Erythroblast (primary cell): ENCODE measurements around the gene CFAP300.

Source experiments
- DNase-seq, 2 experiments: peaks; one replicate each; lab custom pipeline; 2025; lab: John Stamatoyannopoulos, UW
- GATA1 ChIP-seq: IDR thresholded peaks from 2 replicates; pipeline ENCODE4 v1.6.1; 2011; ENCODE audit warnings: low read depth, mild to moderate bottlenecking, control low read depth, low read length, moderate library complexity
- POLR2A ChIP-seq: IDR thresholded peaks from 2 replicates; pipeline ENCODE4 v1.6.1; 2011; ENCODE audit warnings: mild to moderate bottlenecking, low read length

CFAP300 gene

DNA sequence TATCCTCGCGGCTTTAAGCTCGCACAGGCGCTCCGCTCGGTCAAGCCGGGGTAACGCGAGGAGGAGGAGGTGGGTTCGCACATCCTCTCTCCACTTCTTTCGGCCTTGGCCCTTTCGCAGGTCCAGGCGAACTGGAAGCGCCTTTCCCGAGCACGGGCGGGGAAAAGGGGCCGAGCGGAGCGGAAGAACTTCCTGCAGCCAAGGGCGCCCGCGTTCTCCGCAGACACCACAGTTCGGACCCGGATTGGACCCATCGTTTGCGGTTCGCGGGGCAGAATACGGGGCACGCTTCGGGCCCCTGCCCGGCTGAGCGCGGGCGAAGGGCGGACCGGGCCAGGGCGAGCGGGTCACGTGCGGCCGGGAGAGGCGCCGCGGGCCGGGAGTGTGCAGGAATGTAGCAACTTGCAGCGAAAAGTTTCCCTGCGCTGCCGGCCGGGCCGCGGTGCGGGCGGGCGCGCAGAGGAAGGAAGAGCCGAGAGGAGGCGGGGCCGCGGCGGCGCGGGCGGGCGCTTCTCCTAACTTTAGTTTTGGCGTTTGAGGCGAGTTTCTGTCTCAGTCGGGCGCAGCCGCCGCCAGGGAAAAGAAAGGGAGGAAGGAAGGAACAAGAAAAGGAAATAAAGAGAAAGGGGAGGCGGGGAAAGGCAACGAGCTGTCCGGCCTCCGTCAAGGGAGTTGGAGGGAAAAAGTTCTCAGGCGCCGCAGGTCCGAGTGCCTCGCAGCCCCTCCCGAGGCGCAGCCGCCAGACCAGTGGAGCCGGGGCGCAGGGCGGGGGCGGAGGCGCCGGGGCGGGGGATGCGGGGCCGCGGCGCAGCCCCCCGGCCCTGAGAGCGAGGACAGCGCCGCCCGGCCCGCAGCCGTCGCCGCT lies 62.9 kb downstream of the CFAP300 start, which contains the start of gene YAP1:
Gene YAP1 (plus strand): TSS at position 552 of the 865 bp plus-strand sequence. CDS start 402 bp downstream, outside the sequence.
- TF ChIP-seq GATA1, result no peak
- no peak for TF ChIP-seq POLR2A
- DNase-seq, result peak; percentile 71 to 72

DNA sequence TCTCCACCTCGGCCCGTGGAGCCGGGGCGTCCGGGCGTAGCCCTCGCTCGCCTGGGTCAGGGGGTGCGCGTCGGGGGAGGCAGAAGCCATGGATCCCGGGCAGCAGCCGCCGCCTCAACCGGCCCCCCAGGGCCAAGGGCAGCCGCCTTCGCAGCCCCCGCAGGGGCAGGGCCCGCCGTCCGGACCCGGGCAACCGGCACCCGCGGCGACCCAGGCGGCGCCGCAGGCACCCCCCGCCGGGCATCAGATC lies 63.4 kb downstream of the CFAP300 start:
- no peak for DNase-seq
- TF ChIP-seq GATA1 (no peak), POLR2A (no peak)

- no peak for DNase-seq
- TF ChIP-seq GATA1 (no peak), POLR2A (no peak)
Observed at GRCh38 chr11:102111011-102111786, 64.0 kb downstream of the CFAP300 start.

GRCh38 chr11:102111787-102112508 lies 64.7 kb downstream of the CFAP300 start:
- DNase-seq, result no peak
- no peak for TF ChIP-seq GATA1
- TF ChIP-seq POLR2A, result no peak

DNA sequence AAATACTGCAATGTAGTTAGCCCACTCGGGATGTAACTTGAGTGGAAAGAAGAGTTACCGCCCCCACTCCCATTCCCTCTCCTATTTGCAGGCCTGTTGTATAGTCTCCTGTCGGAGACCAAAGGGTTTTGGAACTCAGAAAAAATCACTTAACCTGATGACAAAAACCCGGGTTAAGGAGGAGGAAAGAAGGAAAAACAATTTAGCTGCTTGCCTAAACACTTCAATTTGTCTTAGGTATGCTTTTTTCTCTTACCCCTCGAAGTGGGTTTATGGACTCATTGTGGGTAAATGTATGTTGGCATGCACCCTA lies 65.2 kb downstream of the CFAP300 start:
- TF ChIP-seq POLR2A (no peak), GATA1 (no peak)

GRCh38 chr11:102114032-102114431 lies 66.8 kb downstream of the CFAP300 start:
- no peak for TF ChIP-seq GATA1
- TF ChIP-seq POLR2A, result no peak
- no peak for DNase-seq

More for the DNA sequence above, 65.2 kb downstream of the CFAP300 start:
- no peak for DNase-seq

GRCh38 chr11:102115557-102115956 lies 68.3 kb downstream of the CFAP300 start:
- no peak for DNase-seq
- TF ChIP-seq GATA1 (no peak), POLR2A (no peak)

GRCh38 chr11:102116453-102117205 lies 69.4 kb downstream of the CFAP300 start:
- no peak for DNase-seq
- no peak for TF ChIP-seq POLR2A
- TF ChIP-seq GATA1, result no peak

GRCh38 chr11:102117472-102118113 lies 70.4 kb downstream of the CFAP300 start:
- TF ChIP-seq POLR2A, result no peak
- no peak for TF ChIP-seq GATA1
- no peak for DNase-seq

DNA sequence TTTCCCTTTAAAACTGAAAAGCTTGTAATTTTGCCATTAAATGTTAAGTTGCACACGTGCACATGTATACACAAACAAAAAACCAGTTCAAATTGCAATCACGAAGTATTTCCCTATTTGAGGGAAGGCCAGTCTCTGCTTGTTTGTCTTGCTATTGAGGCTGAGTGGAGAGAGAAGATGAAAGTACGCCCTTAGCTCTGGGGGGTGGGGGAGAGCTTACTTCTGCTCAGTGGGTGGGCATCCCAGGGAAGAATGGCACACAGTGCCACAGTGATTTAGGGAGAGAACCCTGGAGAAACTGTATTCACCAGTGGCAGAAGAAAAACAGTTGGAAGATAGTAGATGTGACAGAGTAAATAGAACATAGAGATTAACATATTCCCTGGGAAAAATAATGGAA lies 71.7 kb downstream of the CFAP300 start:
- no peak for DNase-seq
- TF ChIP-seq POLR2A (no peak), GATA1 (no peak)

- TF ChIP-seq POLR2A, result no peak
- TF ChIP-seq GATA1, result no peak
- DNase-seq, result no peak
Observed at GRCh38 chr11:102119997-102120396, 72.8 kb downstream of the CFAP300 start.

- no peak for DNase-seq
- no peak for TF ChIP-seq GATA1
- no peak for TF ChIP-seq POLR2A
Observed at GRCh38 chr11:102120437-102120973, 73.3 kb downstream of the CFAP300 start.
